Jurkat, Clone E6-1 (cell line): ENCODE data around the gene RIT2. TPM values are rescaled to one million over a fixed set of nuclear protein-coding genes. Genes with fewer than 3 reads are reported as not detected.

ENCODE experiments used
- DNase-seq: peaks from one replicate; pipeline ENCODE4 v3.0.0-alpha.2; 2011; ENCODE audit warnings: low read depth, low spot score
- H3K4me3 ChIP-seq: 2 replicates; pipeline ENCODE4 v1.5.1; 2011; ENCODE audit warnings: mild to moderate bottlenecking, low read length, control low read depth, moderate library complexity
- polyA plus RNA-seq: library from polyadenylated mRNA; unstranded; fragments of >200 nt; gene quantifications from one replicate; pipeline ENCODE4 v1.2.1, GENCODE V29; 2012; ENCODE audit warnings: missing spikeins; ENCODE audit not compliant: insufficient read length, insufficient read depth

RIT2 gene
- polyA plus RNA-seq, result not detected

- H3K4me3 ChIP-seq, result no peak within 1 kb of the TSS
- DNase-seq, result no peak
Observed at GRCh38 chr18:43115076-43115921, at the start of gene RIT2. Gene RIT2, minus strand, starts transcription at chr18:43115685.

GRCh38 chr18:43161528-43161927, 46.0 kb upstream of the RIT2 start:
- no peak for DNase-seq

GRCh38 chr18:43160509-43160908, 45.0 kb upstream of the RIT2 start:
- H3K4me3 ChIP-seq, result no peak overlapping the region
- no peak for DNase-seq

More at GRCh38 chr18:43161528-43161927, 46.0 kb upstream of the RIT2 start:
- no peak overlapping the region for H3K4me3 ChIP-seq

GRCh38 chr18:43159926-43160325, 44.4 kb upstream of the RIT2 start:
- no peak overlapping the region for H3K4me3 ChIP-seq
- DNase-seq, result no peak

GRCh38 chr18:43159086-43159770, 43.7 kb upstream of the RIT2 start:
- DNase-seq, result no peak
- H3K4me3 ChIP-seq, result no peak overlapping the region

- DNase-seq, result no peak
- no peak overlapping the region for H3K4me3 ChIP-seq
Observed at GRCh38 chr18:43158381-43158780, 42.9 kb upstream of the RIT2 start.

GRCh38 chr18:43155842-43156241, 40.4 kb upstream of the RIT2 start:
- no peak overlapping the region for H3K4me3 ChIP-seq
- no peak for DNase-seq

- no peak overlapping the region for H3K4me3 ChIP-seq
- DNase-seq, result no peak
Observed at GRCh38 chr18:43148231-43148630, 32.7 kb upstream of the RIT2 start.

GRCh38 chr18:43141208-43141607, 25.7 kb upstream of the RIT2 start:
- no peak overlapping the region for H3K4me3 ChIP-seq
- DNase-seq, result no peak

GRCh38 chr18:43139288-43139946, 23.9 kb upstream of the RIT2 start:
- DNase-seq, result no peak
- no peak overlapping the region for H3K4me3 ChIP-seq

- no peak for DNase-seq
- H3K4me3 ChIP-seq, result no peak overlapping the region
Observed at GRCh38 chr18:43134876-43135275, 19.4 kb upstream of the RIT2 start.

GRCh38 chr18:43130716-43131260, 15.3 kb upstream of the RIT2 start:
- no peak overlapping the region for H3K4me3 ChIP-seq
- no peak for DNase-seq

GRCh38 chr18:43129946-43130524, 14.6 kb upstream of the RIT2 start:
- H3K4me3 ChIP-seq, result peak overlapping the region; percentile 52
- DNase-seq, result peak; percentile 1

- no peak overlapping the region for H3K4me3 ChIP-seq
- no peak for DNase-seq
Observed at GRCh38 chr18:43125471-43125870, 10.0 kb upstream of the RIT2 start.

GRCh38 chr18:43122955-43123354, 7.5 kb upstream of the RIT2 start:
- DNase-seq, result no peak
- H3K4me3 ChIP-seq, result no peak overlapping the region

GRCh38 chr18:43116699-43117294, 1.3 kb upstream of the RIT2 start:
- DNase-seq, result no peak
- no peak overlapping the region for H3K4me3 ChIP-seq

- no peak for DNase-seq
- H3K4me3 ChIP-seq, result no peak overlapping the region
Observed at GRCh38 chr18:43113220-43113895, 2.1 kb downstream of the RIT2 start.

GRCh38 chr18:43108882-43109281, 6.6 kb downstream of the RIT2 start:
- no peak overlapping the region for H3K4me3 ChIP-seq
- no peak for DNase-seq
